Activated naive CD4-positive, alpha-beta T cell treated with anti-CD3 and anti-CD28 coated beads, Interleukin-2, amount 50 U/mL, for 72 hours (primary cell): ENCODE results near the gene PXDN. TPM values are rescaled to one million over a fixed set of nuclear protein-coding genes. Genes with fewer than 3 reads are reported as not detected.

Experiments used
- ATAC-seq, 2 donors: fragments of 150-1000 bp; cut with Tn5 transposase; 2 replicates each; pipeline ENCODE4 v1.10.0; 2021; ENCODE audit warnings: mild to moderate bottlenecking in 2 of 2, moderate library complexity in 2 of 2
- DNase-seq, 2 donors: peaks; one replicate each; pipeline ENCODE4 v3.0.0; 2021 to 2022; ENCODE audit warnings: low spot score in 2 of 2
- H3K27ac Mint-ChIP-seq, 2 donors: one replicate each; pipeline ENCODE4 v1.8.0; 2022; ENCODE audit warnings: mild to moderate bottlenecking in 2 of 2, mixed read lengths in 2 of 2
- H3K36me3 Mint-ChIP-seq, 2 donors: one replicate each; pipeline ENCODE4 v1.8.0; 2022; ENCODE audit warnings: mixed read lengths in 2 of 2
- H3K9me3 Mint-ChIP-seq, 2 donors: one replicate each; pipeline ENCODE4 v1.8.0; 2022; ENCODE audit warnings: mixed read lengths in 2 of 2
- total RNA-seq, 2 donors: library from RNA; stranded (reverse); gene quantifications; one replicate each; pipeline ENCODE4 v1.2.3, GENCODE V29; 2022

The PXDN gene
- total RNA-seq, 2 donors from 2014 or later, result 0.14 to 0.32 TPM

DNA sequence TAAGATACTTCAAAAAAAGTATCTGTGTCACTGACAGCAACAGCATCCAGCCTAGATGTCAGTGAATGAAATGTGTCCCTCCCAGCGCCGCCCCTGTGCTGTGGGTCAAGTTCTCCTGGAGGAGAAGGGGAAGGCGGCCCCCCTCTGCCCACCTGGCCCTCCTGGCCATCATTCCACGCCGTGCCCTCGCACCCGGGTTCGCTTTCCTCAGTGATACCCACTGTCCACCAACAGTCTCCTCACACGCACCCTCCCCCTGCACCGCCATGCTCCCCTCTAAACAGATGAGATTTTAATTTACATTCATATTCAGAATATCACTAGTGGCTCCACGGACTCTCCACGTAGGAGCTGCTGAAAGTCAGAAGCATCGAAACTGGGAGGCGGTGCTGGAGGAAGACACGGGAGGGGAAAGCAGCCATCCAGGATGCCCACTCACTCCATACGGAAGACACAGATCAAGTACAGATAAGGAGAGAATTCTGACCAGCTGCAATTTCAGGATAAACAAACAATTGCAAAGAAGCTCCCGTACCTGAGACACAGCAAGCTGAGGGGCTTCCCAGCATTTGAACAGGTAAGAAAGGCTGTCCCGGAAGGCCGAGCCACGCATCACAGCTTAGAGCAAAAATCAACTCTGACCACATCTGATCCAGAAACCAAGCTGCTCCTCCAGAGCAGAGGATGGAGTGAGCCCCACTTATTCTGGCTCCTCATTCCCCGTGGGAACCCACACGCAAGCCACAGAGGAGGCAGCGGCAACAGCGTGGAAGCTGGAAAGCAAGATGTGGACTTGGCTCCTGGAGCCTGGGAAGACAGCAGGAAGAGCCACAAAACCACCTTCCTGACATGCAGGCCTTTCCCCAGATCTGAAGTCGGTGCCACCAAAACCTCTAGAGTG lies 49.7 kb downstream of the PXDN start:
- ATAC-seq, result no peak
- H3K9me3 Mint-ChIP-seq, result peaks cover 8 to 11% of the 10 kb centered on the region in 2 donors
- peaks cover 0 to 8% of the 10 kb centered on the region in 2 donors for H3K36me3 Mint-ChIP-seq
- no peak overlapping the region for H3K27ac Mint-ChIP-seq
- DNase-seq, result no peak

DNA sequence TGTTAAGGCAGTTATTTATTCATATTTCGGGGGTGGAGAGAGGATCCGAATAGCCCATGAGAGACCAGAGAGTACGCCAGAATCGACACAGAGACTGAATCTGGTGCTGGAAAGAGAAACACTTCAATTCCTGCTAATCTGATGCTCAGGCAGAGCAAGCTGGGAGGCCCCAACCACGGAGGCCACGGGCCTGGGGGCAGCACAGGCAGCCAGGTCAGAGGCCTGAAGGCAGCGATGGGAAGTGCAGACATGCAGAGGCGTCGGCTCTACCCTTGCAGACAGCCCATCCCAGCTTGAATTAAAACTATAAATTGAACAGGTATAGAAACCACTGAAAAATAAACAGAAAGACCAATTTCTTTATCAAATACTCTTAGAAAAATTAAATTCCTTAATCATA lies 50.6 kb downstream of the PXDN start:
- no peak overlapping the region for H3K27ac Mint-ChIP-seq
- DNase-seq (no peak), ATAC-seq (no peak)
- H3K36me3 Mint-ChIP-seq, result peaks cover 0 to 8% of the 10 kb centered on the region in 2 donors
- H3K9me3 Mint-ChIP-seq, result peaks cover 8 to 11% of the 10 kb centered on the region in 2 donors

DNA sequence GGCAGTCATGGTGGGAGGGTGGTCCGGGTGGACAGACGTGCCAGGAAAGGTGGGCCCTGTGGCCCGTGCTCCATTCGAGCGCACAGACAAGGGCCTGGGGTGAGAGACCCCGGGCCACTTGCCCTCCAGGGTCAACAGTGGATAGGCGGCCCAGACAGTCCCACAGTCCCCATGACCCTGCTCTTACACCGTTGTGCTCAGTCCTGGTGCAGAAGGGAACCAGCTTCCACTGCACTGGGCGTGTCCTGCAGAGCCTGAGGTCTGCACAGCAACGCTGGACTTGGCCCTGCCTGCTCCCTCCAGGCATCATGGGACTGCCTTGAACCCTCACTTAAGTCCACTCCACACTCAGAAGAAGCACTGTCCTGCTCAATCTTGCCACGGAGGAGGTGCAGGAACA lies 52.0 kb downstream of the PXDN start:
- H3K36me3 Mint-ChIP-seq, result peaks cover 0 to 8% of the 10 kb centered on the region in 2 donors

DNA sequence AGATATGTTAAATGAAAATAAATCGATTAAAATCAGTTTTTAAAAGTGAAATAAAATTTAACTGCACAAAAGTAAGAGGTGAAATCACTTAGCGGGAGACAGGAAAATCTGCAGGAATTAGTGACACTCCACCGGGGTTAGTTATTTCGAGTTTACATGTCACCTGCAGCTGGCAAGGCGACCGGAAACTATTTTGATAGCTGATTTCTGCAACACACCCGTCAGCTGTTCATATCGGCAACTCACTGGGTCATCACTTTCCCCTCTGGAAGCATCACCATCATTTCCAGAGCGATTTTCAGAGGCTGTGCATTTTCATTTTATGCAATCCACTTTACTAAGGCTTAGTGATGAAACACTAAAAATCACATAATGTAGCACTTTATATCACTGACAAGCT lies 52.9 kb downstream of the PXDN start:
- H3K27ac Mint-ChIP-seq, result no peak overlapping the region
- peaks cover 0 to 4% of the 10 kb centered on the region in 2 donors for H3K36me3 Mint-ChIP-seq
- H3K9me3 Mint-ChIP-seq, result peaks cover 4 to 7% of the 10 kb centered on the region in 2 donors
- no peak for ATAC-seq
- no peak for DNase-seq

More for the DNA sequence above, 52.0 kb downstream of the PXDN start:
- Mint-ChIP-seq H3K9me3 (peaks cover 8 to 11% of the 10 kb centered on the region in 2 donors), H3K27ac (no peak overlapping the region)
- DNase-seq, result no peak
- ATAC-seq, result no peak

DNA sequence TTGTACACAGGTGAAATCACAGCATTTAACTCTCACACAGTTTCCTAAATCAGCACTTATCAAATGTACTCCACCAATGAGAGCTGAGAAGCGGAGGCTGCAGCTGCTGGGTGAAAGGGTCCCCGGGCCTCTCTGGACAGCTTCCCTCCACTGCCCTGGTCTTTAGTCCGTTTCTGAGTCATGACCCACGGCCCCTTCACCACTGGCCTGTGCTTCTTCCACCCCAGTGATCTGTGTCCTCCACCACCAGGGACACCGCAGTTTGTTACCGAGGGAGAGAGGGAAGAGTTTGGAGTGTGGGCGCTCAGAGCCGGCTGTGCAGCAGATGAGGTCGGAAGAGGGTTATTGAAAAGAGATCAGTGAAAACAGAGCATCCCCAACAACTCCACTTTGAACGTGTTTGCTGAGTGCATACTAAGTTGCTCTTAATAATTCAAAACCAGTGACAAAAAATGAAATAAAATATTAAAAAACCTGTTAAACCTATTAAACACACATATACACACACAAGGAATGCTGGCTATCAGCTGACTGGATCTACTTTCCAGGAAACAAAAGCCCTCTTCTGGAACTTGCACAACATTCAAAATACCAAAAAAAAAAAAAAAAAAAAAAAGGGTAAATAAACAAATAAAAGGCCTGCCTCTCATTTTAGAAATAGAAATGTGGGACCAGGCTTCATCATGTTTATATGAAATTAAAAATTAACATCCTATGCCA lies 54.1 kb downstream of the PXDN start:
- ATAC-seq (no peak), DNase-seq (no peak)
- H3K9me3 Mint-ChIP-seq, result peaks cover 0 to 4% of the 10 kb centered on the region in 2 donors
- no peaks in the 10 kb centered on the region for H3K36me3 Mint-ChIP-seq
- no peak overlapping the region for H3K27ac Mint-ChIP-seq

DNA sequence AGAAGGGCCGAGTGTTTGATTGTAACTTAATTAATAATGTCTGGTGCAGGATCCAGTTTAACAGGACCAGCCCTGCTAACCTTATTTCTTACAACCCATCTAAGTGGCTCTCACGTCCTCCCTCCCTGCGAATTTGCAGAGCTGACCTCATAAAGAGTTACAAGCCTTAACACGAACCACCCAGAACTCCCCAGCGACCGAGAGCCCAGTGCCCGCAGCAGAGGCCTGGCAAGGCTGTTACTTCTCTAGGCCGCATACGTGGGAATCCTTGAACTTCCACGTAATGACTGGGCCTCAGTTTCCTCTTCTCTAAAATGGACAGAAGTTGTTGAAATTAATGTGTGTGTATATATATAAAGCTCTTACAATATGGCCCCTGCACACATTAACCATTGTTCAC lies 55.5 kb downstream of the PXDN start:
- Mint-ChIP-seq H3K27ac (no peak overlapping the region), H3K9me3 (no peaks in the 10 kb centered on the region), H3K36me3 (no peaks in the 10 kb centered on the region)
- ATAC-seq (no peak), DNase-seq (no peak)

DNA sequence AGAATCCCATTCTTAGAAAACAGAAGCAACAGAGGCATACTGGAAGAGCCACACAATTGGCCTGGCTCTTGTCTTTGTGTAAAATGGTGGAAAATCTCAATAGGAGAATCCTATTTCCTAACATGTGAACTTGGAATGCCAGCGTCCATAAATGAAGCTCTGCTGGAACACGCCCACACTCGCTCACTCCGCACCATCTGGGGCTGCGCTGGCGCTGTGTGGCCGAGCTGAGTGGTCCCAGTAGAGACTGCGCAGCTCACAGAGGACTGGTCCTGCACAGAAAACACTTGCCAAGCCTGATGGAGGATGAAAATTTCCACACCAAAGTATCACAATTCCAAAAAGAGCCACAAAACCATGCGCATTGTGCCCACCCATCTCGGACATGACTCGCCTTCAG lies 56.2 kb downstream of the PXDN start:
- no peaks in the 10 kb centered on the region for H3K9me3 Mint-ChIP-seq
- ATAC-seq (no peak), DNase-seq (no peak)
- no peaks in the 10 kb centered on the region for H3K36me3 Mint-ChIP-seq
- H3K27ac Mint-ChIP-seq, result no peak overlapping the region

DNA sequence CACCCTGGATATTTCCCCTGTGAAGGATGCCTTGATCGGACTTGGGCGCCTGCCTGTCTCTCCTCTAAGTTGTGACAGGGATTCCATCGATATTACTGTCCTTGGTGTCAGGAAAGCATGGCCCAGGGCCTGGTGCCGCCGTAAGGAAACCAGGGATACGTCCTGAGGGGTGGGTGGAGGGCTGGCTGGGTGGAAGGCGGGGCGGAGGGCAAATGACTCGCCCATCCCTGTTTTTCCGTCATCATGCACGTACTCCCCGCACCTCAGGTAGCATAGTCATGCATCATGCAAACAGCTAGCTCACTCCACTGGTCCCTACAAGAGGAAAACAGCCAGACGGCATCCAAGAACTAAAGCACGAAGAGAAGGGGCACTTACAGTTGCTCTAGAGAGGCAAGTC lies 57.1 kb downstream of the PXDN start:
- Mint-ChIP-seq H3K9me3 (no peaks in the 10 kb centered on the region), H3K27ac (no peak overlapping the region), H3K36me3 (no peaks in the 10 kb centered on the region)
- DNase-seq (no peak), ATAC-seq (no peak)

DNA sequence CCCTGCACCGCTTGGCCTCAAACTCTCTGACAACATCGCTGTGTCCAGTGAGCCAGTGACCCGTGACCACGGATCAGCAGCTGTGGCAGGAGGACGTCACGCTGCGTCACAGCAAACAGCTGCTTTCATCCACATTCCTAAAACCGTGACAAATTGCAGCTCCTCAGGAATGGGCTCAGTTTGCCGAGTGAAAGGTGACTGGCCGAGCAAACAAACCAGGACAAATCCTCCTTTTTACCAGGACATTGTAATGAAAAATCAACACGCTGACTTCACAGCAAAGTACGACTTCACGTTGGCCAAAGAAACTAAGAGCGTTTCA lies 57.6 kb downstream of the PXDN start:
- no peak for DNase-seq
- H3K9me3 Mint-ChIP-seq, result no peaks in the 10 kb centered on the region
- no peaks in the 10 kb centered on the region for H3K36me3 Mint-ChIP-seq
- H3K27ac Mint-ChIP-seq, result no peak overlapping the region
- no peak for ATAC-seq

DNA sequence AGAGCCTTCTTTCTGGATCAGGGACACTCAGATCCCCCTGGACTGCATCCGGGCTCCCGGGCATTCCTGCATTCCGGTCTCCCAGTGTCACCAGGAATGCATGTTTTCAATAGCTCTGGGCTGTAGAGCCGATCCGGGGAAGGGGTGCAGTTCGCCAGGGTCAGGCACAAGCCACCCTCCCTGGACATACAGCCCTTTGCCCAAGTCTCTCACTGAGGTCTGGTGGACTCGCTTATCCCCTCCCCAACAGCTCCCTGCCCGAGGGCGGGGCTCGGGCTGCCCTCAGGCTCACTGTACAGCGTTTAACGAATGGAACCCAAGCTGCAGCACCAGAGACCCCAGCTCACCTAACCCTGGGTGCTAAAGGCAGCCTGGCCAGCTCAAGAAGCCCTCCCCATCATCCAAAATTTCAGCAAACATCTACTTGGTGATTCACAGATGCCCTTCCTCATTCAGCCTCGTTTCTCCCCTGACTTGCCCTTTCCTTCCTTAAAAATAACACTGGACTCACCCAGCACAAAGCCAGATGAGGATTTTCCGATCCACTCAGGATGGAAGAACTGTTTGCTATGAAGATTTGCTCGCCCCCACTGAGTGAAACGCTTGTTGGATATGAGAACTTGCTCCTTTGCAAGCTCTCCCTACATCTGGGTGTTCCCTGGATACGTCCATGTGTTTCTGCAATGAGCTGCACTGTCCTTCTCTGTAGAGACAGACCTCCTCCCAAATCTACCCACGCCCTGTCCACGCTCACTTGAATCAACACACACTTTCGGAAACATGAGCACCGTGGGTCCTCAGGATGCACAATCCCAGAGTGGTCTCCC lies 58.1 kb downstream of the PXDN start:
- Mint-ChIP-seq H3K9me3 (no peaks in the 10 kb centered on the region), H3K27ac (no peak overlapping the region), H3K36me3 (no peaks in the 10 kb centered on the region)
- no peak for DNase-seq
- no peak for ATAC-seq

DNA sequence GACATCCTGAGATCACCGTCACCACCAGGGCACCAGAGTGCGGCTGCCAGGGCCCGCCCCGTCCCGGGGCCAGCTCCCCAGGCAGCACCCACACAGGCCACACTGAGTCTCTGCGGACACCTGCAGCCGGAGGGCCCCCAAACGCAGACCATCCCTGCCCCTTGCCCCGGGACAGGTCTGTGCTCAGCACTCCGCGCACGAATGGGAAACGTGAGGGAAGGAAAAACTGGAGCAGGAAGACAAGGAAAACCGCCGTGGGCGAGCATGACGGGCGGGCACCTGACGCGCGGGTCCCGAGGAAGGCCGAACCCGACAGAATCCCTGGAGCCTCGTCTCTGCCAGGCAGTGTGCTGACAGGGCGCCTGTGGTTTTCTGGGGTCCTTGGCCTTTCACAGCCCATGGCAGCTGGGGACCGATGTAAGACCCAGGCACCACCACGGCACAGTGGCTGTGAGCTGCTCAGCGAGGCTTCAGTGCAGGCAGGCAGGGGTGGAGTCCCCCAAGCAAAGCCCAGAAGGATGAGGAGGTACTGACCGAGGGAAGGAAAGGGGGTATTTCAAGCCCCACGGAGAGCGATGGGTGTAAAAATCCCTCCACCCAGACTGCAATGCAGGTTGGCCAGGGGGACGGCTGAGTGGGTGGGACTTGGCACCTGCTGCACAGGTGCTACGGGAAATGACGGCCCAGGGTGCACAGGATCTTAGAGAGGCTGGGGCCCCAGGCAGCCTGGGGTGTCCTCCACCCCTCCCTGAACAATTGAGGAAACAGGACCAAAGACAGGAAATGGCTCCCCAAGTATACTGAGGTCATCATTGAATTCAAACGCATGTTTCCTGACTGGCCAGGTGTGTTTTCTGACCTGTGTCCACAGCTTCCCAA lies 59.0 kb downstream of the PXDN start:
- DNase-seq (no peak), ATAC-seq (no peak)
- H3K27ac Mint-ChIP-seq, result no peak overlapping the region
- no peaks in the 10 kb centered on the region for H3K36me3 Mint-ChIP-seq
- no peaks in the 10 kb centered on the region for H3K9me3 Mint-ChIP-seq

DNA sequence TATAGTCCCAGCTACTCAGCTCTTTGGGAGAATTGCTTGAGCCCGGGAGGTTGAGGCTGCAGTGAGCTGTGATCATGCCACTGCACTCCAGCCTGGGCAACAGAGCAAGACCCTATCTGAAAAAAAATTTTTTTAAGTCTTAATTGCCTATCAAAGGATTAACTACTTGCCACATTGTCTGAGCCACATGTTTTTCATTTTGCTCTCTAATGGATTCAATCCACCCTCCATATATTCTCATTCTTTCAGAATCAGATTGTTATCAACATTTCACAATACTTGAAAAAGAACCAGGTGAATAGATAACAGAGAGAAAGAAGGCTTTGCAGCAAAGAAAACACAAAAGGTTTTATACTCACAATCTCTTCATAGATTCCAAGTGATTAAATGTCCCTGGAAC lies 61.0 kb downstream of the PXDN start:
- DNase-seq (no peak), ATAC-seq (no peak)
- no peaks in the 10 kb centered on the region for H3K9me3 Mint-ChIP-seq
- H3K36me3 Mint-ChIP-seq, result no peaks in the 10 kb centered on the region
- H3K27ac Mint-ChIP-seq, result no peak overlapping the region

DNA sequence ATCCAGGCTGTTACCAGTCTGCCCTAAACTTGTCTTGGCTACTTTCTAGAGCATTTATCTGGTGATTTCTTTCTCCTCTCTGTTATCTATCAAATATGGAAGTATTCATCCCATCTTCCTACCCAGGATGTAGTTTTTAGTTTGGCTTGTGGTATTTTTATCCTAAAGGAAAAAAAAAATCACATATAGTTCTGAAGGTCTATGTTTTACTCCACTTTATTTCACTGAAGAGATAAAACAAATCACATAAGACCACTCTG lies 62.2 kb downstream of the PXDN start:
- Mint-ChIP-seq H3K9me3 (no peaks in the 10 kb centered on the region), H3K27ac (no peak overlapping the region), H3K36me3 (no peaks in the 10 kb centered on the region)
- ATAC-seq, result no peak
- no peak for DNase-seq

DNA sequence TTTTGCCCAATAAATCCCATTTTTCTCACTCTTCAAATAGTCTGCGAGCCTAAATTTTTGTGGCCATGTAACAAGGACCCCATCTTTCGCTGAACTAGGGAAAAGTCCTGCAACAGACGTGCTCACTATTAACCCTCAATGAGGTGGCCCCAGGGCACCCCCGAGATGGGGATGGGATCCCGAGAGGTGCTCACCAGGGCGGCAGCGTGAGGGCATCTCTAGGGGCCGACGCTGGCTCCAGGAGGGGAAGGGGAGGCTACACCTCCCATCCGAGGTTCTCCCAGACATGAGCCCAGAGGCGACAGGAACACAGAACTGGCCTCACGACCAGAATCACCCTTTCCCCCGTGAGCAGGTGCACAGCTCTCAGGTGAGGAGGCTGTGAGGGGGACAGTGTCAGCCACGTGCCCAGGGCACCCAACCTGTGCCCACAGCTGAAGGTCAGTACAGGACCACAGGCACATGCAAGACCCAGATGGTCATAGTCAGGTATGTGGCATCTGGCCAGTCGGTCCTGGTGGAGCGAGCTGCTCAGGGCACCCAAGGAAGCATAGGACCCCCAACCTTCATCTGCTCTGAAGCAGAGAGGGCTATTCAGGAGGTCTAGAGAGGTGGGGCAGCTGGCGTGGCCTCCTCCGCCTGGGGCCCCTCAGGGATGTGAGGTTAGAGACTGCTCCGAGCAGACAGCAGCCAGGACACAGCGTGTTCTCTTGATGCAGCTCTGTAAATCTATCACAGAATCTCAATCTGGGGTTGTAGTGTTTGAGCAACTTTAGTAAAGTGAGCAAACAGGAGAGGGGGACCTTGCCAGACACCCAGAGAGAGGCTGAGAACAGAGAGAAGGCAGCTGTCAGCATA lies 62.8 kb downstream of the PXDN start:
- H3K27ac Mint-ChIP-seq, result no peak overlapping the region
- no peak for DNase-seq
- H3K9me3 Mint-ChIP-seq, result no peaks in the 10 kb centered on the region
- no peak for ATAC-seq
- H3K36me3 Mint-ChIP-seq, result no peaks in the 10 kb centered on the region

DNA sequence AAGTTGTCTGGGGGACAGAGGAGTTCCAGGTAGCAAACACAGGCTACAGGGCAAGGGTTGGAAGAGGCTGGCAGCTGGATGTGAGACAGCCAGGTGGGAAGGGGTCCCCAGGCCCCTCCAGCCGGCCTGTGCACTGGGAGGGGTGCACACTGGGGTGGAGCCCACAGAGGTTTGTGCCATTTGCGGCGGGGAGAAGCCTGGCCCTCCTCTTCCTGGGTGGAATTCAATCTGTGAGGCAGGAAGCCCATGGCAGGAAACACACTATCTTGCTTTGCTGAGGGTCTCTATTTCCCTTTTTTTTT lies 63.3 kb downstream of the PXDN start:
- H3K27ac Mint-ChIP-seq, result no peak overlapping the region
- H3K36me3 Mint-ChIP-seq, result no peaks in the 10 kb centered on the region
- ATAC-seq, result no peak
- H3K9me3 Mint-ChIP-seq, result no peaks in the 10 kb centered on the region
- DNase-seq, result no peak
